ENCODE data around the gene CNOT6. TPM values are rescaled to one million over a fixed set of nuclear protein-coding genes. Genes with fewer than 3 reads are reported as not detected.

CNOT6 gene
- total and polyA plus RNA-seq, 8 donors: 3.8 to 14.1 (median 5.9) TPM

- H3K27me3 ChIP-seq: no peaks in the 10 kb centered on the region
- H3K4me3 ChIP-seq: no peak overlapping the region
- no peak for TF ChIP-seq CTCF (IDR thresholded peaks at IDR 0.05)
- H3K27ac ChIP-seq: no peak overlapping the region
- H3K9me3 ChIP-seq: no peaks in the 10 kb centered on the region
- 72 to 81% methylated on average over 12 of the region's 12 CpGs for WGBS, 2 donors
- no peak for ATAC-seq
- FAIRE-seq: no peak
- peak in 2 of 6 donors; percentile 7 to 28 for DNase-seq
- intact Hi-C loops (cut with DNase I): no loop called here
- H3K36me3 ChIP-seq: no peaks in the 10 kb centered on the region
- no peaks in the 10 kb centered on the region for H3K4me1 ChIP-seq
Measured at GRCh38 chr5:180627386-180628120, 133.4 kb downstream of the CNOT6 start.

Other genes starting within 250 kb of the CNOT6 start
- gene MAPK9, start 202.3 kb upstream of the CNOT6 start, total RNA-seq: 10 to 100 TPM; 25.9 to 40.3 (median 30.6) TPM
- 10 to 100 TPM; 10.7 to 18.6 TPM for gene MAPK9, start 202.3 kb upstream of the CNOT6 start, polyA plus RNA-seq
- gene GFPT2, start 141.0 kb upstream of the CNOT6 start, total RNA-seq: 10 to 100 TPM in 1 of 6 donors, 1 to 10 TPM in 4, under 1 TPM in 1; 0.83 to 10.6 (median 4.1) TPM
- 1 to 10 TPM; 3.4 to 5.3 TPM for gene GFPT2, start 141.0 kb upstream of the CNOT6 start, polyA plus RNA-seq
- gene SCGB3A1, start 97.1 kb downstream of the CNOT6 start, total RNA-seq: 1 to 10 TPM in 5 of 6 donors, under 1 TPM in 1; 0.43 to 5.0 (median 2.4) TPM
- 10 to 100 TPM in 1 of 2 donors, 1 to 10 TPM in 1; 7.0 to 15.5 TPM for gene SCGB3A1, start 97.1 kb downstream of the CNOT6 start, polyA plus RNA-seq
- 1 to 10 TPM in 4 of 6 donors, under 1 TPM in 2; 0.79 to 3.1 (median 1.4) TPM for gene FLT4, start 155.2 kb downstream of the CNOT6 start, total RNA-seq
- 1 to 10 TPM; 4.6 to 6.8 TPM for gene FLT4, start 155.2 kb downstream of the CNOT6 start, polyA plus RNA-seq
- not detected for gene OR2Y1, start 245.7 kb downstream of the CNOT6 start, total RNA-seq
- gene OR2Y1, start 245.7 kb downstream of the CNOT6 start, polyA plus RNA-seq: not detected

Measured in pancreas (tissue), 10 donors.